Fibroblast of mammary gland (primary cell): Measurements from ENCODE around the gene TOX3.

Source experiments
- DNase-seq: peaks from one replicate; pipeline ENCODE4 v3.0.0-alpha.2; 2010; ENCODE audit warnings: low read depth
- H3K4me3 ChIP-seq: 2 replicates; pipeline ENCODE4 v1.5.1; 2011; ENCODE audit warnings: low read depth, mild to moderate bottlenecking, low read length, moderate library complexity; ENCODE audit not compliant: control insufficient read depth
- CTCF ChIP-seq: conservative IDR thresholded peaks from 2 replicates; pipeline ENCODE4 v1.5.1; 2011; ENCODE audit warnings: low read depth, low read length, inconsistent platforms; ENCODE audit not compliant: control insufficient read depth, insufficient read depth

TOX3 gene

GRCh38 chr16:52489894-52490293 lies 57.0 kb downstream of the TOX3 start:
- DNase-seq: no peak
- no peak for TF ChIP-seq CTCF

GRCh38 chr16:52488837-52489289 lies 58.1 kb downstream of the TOX3 start:
- TF ChIP-seq CTCF: no peak
- DNase-seq: no peak
- H3K4me3 ChIP-seq: no peak overlapping the region

More at GRCh38 chr16:52489894-52490293, 57.0 kb downstream of the TOX3 start:
- H3K4me3 ChIP-seq: no peak overlapping the region

GRCh38 chr16:52487849-52488457 lies 59.0 kb downstream of the TOX3 start:
- no peak for TF ChIP-seq CTCF
- DNase-seq: no peak
- H3K4me3 ChIP-seq: no peak overlapping the region

GRCh38 chr16:52480237-52480636 lies 66.7 kb downstream of the TOX3 start:
- no peak for TF ChIP-seq CTCF
- no peak overlapping the region for H3K4me3 ChIP-seq
- DNase-seq: no peak

- no peak for TF ChIP-seq CTCF
- DNase-seq: no peak
- H3K4me3 ChIP-seq: no peak overlapping the region
These were observed 70.8 kb downstream of the TOX3 start for GRCh38 chr16:52476111-52476510.

- no peak for TF ChIP-seq CTCF
- no peak for DNase-seq
- H3K4me3 ChIP-seq: no peak overlapping the region
These were observed 72.3 kb downstream of the TOX3 start for GRCh38 chr16:52474679-52475078.

GRCh38 chr16:52473096-52473495 lies 73.8 kb downstream of the TOX3 start:
- no peak for DNase-seq
- H3K4me3 ChIP-seq: no peak overlapping the region
- no peak for TF ChIP-seq CTCF
